ENCODE measurements around the gene PRSS2. TPM values are rescaled to one million over a fixed set of nuclear protein-coding genes. Genes with fewer than 3 reads are reported as not detected.
A peak's percentile ranks its signal among the peaks of the same experiment; 100 is the strongest.

PRSS2 gene
- total RNA-seq, 1 donor from 2014 or later: 6.0 TPM

- intact Hi-C loops (cut with DNase I): no loop called here
- ATAC-seq (peak; percentile 17), DNase-seq (ENCODE audit: low spot score) (no peak)
Observed at GRCh38 chr7:142797391-142798377, 26.9 kb downstream of the PRSS2 start.

- intact Hi-C loops (cut with DNase I): no loop called here
- DNase-seq (ENCODE audit: low spot score) (no peak), ATAC-seq (no peak)
Observed at GRCh38 chr7:142798451-142799436, 28.0 kb downstream of the PRSS2 start.

DNA sequence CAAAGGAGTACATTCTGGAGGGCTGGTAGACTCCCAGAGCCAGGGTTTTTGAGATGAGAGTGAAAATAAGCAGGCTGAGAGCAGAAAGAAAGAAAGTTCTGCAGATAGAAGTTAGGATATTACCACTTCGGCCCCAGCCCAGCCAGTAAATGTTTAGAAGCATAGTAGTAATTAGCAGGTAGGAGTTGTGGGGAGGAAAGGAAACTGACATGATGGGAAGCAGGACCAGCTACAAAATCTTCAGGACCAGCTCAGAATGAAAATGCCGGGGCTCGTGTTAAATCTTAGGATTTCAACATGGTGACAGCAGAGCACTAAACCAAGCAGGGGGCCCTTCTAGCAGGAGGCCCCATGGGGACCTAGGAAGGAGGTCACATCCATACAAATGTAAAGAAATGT lies 28.7 kb downstream of the PRSS2 start:
- intact Hi-C loops (cut with DNase I): no loop called here
- ATAC-seq (no peak), DNase-seq (ENCODE audit: low spot score) (no peak)

- ATAC-seq (no peak), DNase-seq (ENCODE audit: low spot score) (no peak)
- intact Hi-C loops (cut with DNase I): no loop called here
Observed at GRCh38 chr7:142800088-142800487, 29.3 kb downstream of the PRSS2 start.

- ATAC-seq (no peak), DNase-seq (ENCODE audit: low spot score) (no peak)
- intact Hi-C loops (cut with DNase I): no loop called here
Observed at GRCh38 chr7:142800699-142801260, 30.0 kb downstream of the PRSS2 start.

- no peak for ATAC-seq
- intact Hi-C loops (cut with DNase I): no loop called here
- DNase-seq (ENCODE audit: low spot score): no peak
Observed at GRCh38 chr7:142801601-142802295, 31.0 kb downstream of the PRSS2 start.

DNA sequence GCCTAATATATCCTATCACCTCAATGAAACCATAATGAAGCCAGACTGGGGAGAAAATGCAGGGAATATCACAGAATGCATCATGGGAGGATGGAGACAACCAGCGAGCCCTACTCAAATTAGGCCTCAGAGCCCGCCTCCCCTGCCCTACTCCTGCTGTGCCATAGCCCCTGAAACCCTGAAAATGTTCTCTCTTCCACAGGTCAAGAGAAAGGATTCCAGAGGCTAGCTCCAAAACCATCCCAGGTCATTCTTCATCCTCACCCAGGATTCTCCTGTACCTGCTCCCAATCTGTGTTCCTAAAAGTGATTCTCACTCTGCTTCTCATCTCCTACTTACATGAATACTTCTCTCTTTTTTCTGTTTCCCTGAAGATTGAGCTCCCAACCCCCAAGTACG lies 31.5 kb downstream of the PRSS2 start:
- intact Hi-C loops (cut with DNase I): no loop called here

GRCh38 chr7:142803901-142804300 lies 33.1 kb downstream of the PRSS2 start:
- ATAC-seq (no peak), DNase-seq (ENCODE audit: low spot score) (no peak)
- intact Hi-C loops (cut with DNase I): no loop called here

More for the DNA sequence above, 31.5 kb downstream of the PRSS2 start:
- ATAC-seq (no peak), DNase-seq (ENCODE audit: low spot score) (no peak)

DNA sequence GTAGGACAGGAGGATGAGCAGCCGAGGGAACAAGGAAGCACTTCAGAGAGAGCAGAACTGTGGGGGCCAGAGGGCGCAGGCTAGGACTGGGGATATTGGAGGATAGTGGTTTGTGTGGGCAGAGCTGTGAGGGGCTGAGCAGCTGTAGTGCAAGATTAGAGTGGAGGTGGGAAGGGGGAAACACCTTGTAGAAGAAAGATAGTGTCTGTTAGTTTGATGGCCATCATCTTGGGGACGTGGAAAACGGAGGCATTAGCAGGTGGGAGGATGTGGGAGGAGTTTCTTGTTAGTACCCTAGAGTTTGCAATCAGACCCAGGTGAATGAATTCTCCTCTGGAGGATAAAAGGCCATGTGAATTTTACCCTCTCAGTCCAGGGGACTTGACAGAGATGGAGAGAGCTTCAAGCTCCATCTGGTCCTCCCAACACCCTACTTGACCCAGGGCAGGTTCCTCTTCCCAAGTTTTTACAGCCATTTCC lies 34.0 kb downstream of the PRSS2 start:
- intact Hi-C loops (cut with DNase I): no loop called here
- DNase-seq (ENCODE audit: low spot score): no peak

DNA sequence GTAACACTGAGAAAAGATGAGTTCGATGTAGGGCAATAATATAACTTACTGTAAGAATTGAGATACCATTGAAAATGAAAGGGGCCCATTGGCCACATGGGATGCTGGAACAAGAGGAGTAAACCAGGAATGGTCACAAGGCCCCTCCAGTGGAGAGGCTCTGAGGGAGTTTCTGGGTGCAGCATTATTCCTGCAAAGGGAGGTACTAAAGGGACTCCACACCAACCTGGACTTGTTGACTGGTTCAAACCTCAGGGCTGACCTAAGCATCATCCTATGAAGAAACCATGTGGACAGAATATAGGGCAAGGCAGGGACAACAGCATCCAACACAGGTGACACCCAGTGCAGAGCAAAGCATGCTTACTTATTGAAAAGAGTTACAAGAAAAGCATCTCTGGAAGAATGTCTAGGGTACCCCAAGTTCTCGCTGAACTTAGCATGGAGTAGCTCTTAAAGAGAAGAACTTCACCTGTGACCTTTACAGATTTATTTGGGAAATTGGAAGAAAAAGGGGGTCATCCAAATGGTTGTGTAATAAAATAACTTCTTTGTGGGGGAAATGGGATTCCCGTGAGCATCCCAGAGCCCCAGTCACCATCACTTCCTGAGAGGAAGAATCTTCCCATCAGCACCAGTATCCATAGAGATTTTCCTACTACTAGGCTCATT lies 34.7 kb downstream of the PRSS2 start:
- DNase-seq (ENCODE audit: low spot score) (no peak), ATAC-seq (no peak)
- intact Hi-C loops (cut with DNase I): no loop called here

More for the DNA sequence above, 34.0 kb downstream of the PRSS2 start:
- ATAC-seq: no peak

DNA sequence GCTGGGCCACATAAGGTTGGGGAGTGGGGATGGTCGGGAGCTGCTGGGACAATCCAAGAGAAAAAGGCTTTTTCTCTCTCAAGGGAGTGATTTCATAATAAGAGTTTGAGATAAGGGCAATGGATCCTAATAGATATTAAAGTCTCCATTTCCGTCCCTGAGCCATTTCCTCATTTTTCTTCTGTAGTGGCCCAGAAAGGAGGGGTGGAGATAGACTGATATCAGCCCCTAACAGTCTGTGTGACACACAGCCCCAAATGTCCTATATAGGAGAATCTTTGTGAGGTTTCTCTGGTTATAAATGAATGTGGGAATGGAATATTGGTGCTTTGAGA lies 35.2 kb downstream of the PRSS2 start:
- no peak for DNase-seq (ENCODE audit: low spot score)
- intact Hi-C loops (cut with DNase I): no loop called here
- ATAC-seq: no peak

DNA sequence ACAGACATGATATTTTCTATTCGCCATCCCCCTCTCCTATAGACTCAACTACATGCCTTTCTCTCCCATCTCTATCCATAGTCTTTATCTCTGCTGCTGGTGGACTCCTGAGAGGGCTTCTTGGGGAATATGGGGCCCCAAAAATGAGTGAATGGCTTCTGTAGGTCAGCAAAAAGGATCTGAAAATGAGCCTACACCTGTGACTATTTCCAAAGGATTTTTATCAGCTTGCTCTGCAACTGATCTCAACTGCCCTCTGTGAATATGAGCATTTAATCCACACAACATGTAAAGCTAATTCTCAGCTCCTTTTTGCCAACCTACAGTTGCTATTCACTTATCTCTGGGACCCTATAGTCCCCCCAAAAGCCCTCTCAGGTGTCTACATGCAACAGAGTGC lies 36.2 kb downstream of the PRSS2 start:
- ATAC-seq (no peak), DNase-seq (ENCODE audit: low spot score) (no peak)
- intact Hi-C loops (cut with DNase I): no loop called here

- intact Hi-C loops (cut with DNase I): no loop called here
- ATAC-seq (no peak), DNase-seq (ENCODE audit: low spot score) (no peak)
Observed at GRCh38 chr7:142807855-142808460, 37.2 kb downstream of the PRSS2 start.

DNA sequence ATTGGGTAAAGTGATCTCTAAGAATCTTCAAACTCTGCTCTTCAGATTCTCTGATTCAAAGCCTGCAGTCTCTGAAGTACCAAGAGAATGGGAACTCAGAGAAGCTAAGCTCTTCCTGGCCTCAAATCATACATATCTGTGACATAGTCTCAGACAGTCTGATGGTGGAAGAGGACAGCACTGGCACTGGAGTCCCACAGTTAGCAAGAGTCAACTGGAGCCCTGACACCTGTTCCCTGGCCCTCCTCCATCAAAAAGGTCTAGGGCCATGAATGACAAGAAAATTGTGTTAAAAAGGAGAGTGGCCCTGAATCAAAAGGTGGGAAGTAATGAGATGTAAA lies 37.7 kb downstream of the PRSS2 start:
- DNase-seq (ENCODE audit: low spot score) (no peak), ATAC-seq (no peak)
- intact Hi-C loops (cut with DNase I): no loop called here

- peak; percentile 54 for ATAC-seq
- no peak for DNase-seq (ENCODE audit: low spot score)
- intact Hi-C loops (cut with DNase I): no loop called here
Observed at GRCh38 chr7:142808802-142809583, 38.2 kb downstream of the PRSS2 start.

DNA sequence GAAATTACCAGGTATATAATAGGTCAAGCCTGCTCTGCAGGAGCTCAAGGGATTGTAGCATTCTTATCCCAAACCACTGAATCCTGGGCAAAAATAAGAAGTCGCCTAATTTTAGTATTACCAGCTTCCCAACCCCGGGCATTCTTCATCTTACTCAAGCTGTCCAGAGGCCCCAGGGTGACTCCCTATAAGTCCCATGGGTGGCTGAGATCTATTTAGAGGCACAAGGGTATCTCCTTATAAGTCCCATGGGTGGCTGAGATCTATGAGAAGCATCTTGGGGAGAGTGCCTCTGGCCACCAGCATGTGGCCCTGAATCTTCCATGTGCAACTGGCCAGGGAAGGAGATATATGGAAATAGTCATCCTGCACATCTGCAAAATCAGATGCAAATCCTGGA lies 38.9 kb downstream of the PRSS2 start:
- DNase-seq (ENCODE audit: low spot score) (no peak), ATAC-seq (no peak)
- intact Hi-C loops (cut with DNase I): no loop called here

GRCh38 chr7:142811154-142811737 lies 40.5 kb downstream of the PRSS2 start:
- intact Hi-C loops (cut with DNase I): no loop called here
- DNase-seq (ENCODE audit: low spot score): no peak
- no peak for ATAC-seq
